GM12891 (cell line): ENCODE data around the gene KIZ.

Source experiments
- DNase-seq: peaks from one replicate; pipeline ENCODE4 v3.0.0; 2011; ENCODE audit warnings: low spot score; ENCODE audit not compliant: insufficient read length
- FAIRE-seq: peaks from 2 replicates; lab custom pipeline; 2011; peaks lifted over from hg19 to GRCh38; lab: Jason Lieb, UNC
- PAX5 ChIP-seq: IDR thresholded peaks from 2 replicates; pipeline ENCODE4 v1.6.1; 2011; ENCODE audit warnings: low read length, moderate library complexity, mild to moderate bottlenecking; ENCODE audit not compliant: insufficient read depth, severe bottlenecking
- POLR2A ChIP-seq: IDR thresholded peaks from 2 replicates; pipeline ENCODE4 v1.6.1; 2011; ENCODE audit warnings: low read depth, low read length, control low read depth
- POLR2AphosphoS5 ChIP-seq: IDR thresholded peaks from 2 replicates; pipeline ENCODE4 v1.6.1; 2011; ENCODE audit warnings: low read depth, low read length, control low read depth
- POU2F2 ChIP-seq: IDR thresholded peaks from 2 replicates; pipeline ENCODE4 v1.6.1; 2011; ENCODE audit warnings: low read depth, mild to moderate bottlenecking, control low read depth, low read length, moderate library complexity
- SPI1 ChIP-seq: IDR thresholded peaks from 2 replicates; pipeline ENCODE4 v1.6.1; 2011; ENCODE audit warnings: low read depth, low read length, control low read depth
- TAF1 ChIP-seq: IDR thresholded peaks from 2 replicates; pipeline ENCODE4 v1.6.1; 2011; ENCODE audit warnings: low read depth, low read length, control low read depth

Gene KIZ

GRCh38 chr20:21232546-21233280, 106.8 kb downstream of the KIZ start:
- FAIRE-seq: no peak
- TF ChIP-seq POLR2AphosphoS5: no peak
- TF ChIP-seq PAX5: no peak
- no peak for TF ChIP-seq POU2F2
- TF ChIP-seq SPI1: no peak
- DNase-seq: no peak

GRCh38 chr20:21234324-21234723, 108.4 kb downstream of the KIZ start:
- DNase-seq (no peak), FAIRE-seq (no peak)
- TF ChIP-seq TAF1: no peak

GRCh38 chr20:21234806-21235483, 109.1 kb downstream of the KIZ start:
- no peak for FAIRE-seq
- TF ChIP-seq POLR2A (no peak), POLR2AphosphoS5 (no peak), SPI1 (no peak), TAF1 (no peak), POU2F2 (no peak), PAX5 (no peak)
- DNase-seq: no peak

GRCh38 chr20:21235484-21236445, 109.9 kb downstream of the KIZ start:
- DNase-seq (peak; percentile 30), FAIRE-seq (peak; percentile 76)
- TF ChIP-seq POLR2A (no peak), TAF1 (no peak), PAX5 (no peak), POLR2AphosphoS5 (no peak), SPI1 (no peak), POU2F2 (no peak)

- FAIRE-seq: no peak
- DNase-seq: no peak
- TF ChIP-seq POU2F2: no peak
- no peak for TF ChIP-seq TAF1
- no peak for TF ChIP-seq POLR2AphosphoS5
- TF ChIP-seq SPI1: no peak
- TF ChIP-seq POLR2A: no peak
- TF ChIP-seq PAX5: no peak
Observed at GRCh38 chr20:21237956-21238799, 112.3 kb downstream of the KIZ start.

GRCh38 chr20:21238818-21239536, 113.1 kb downstream of the KIZ start:
- FAIRE-seq (no peak), DNase-seq (no peak)
- TF ChIP-seq POLR2AphosphoS5: no peak
- no peak for TF ChIP-seq TAF1
- TF ChIP-seq POLR2A: no peak
- no peak for TF ChIP-seq POU2F2
- TF ChIP-seq SPI1: no peak
- no peak for TF ChIP-seq PAX5

GRCh38 chr20:21240394-21240793, 114.5 kb downstream of the KIZ start:
- DNase-seq: no peak
- TF ChIP-seq POU2F2 (no peak), SPI1 (no peak), POLR2A (no peak), POLR2AphosphoS5 (no peak), TAF1 (no peak), PAX5 (no peak)
- FAIRE-seq: no peak

GRCh38 chr20:21241406-21241805, 115.5 kb downstream of the KIZ start:
- no peak for FAIRE-seq
- DNase-seq: no peak
- no peak for TF ChIP-seq POU2F2
- no peak for TF ChIP-seq TAF1
- no peak for TF ChIP-seq POLR2A
- no peak for TF ChIP-seq PAX5
- TF ChIP-seq SPI1: no peak
- no peak for TF ChIP-seq POLR2AphosphoS5
